ENCODE results near the gene PODNL1. TPM values are rescaled to one million over a fixed set of nuclear protein-coding genes. Genes with fewer than 3 reads are reported as not detected.

The PODNL1 gene
- total RNA-seq, 6 donors from 2014 or later: 1.5 to 4.3 (median 2.5) TPM

- ATAC-seq (ENCODE audit: low FRiP score in 2 of 2) (peak in 1 of 2 donors; percentile 24), DNase-seq (peak in 1 of 2 donors; percentile 92)
- TF ChIP-seq EP300 (IDR thresholded peaks at IDR 0.05) (no peak), POLR2A (IDR thresholded peaks at IDR 0.05) (peak in 1 of 4 donors; percentile 26), CTCF (IDR thresholded peaks at IDR 0.05) (no peak), POLR2AphosphoS5 (IDR thresholded peaks at IDR 0.05) (peak in 1 of 2 donors; percentile 3)
- Histone ChIP-seq H3K27ac (peak overlapping the region; percentile 84 to 97 (median 92)), H3K9me3 (no peaks in the 10 kb centered on the region), H3K4me1 (peaks cover 31 to 40% (median 36%) of the 10 kb centered on the region in 4 donors), H3K4me3 (no peak overlapping the region), H3K36me3 (peaks cover 0 to 28% (median 9%) of the 10 kb centered on the region in 4 donors), H3K27me3 (no peaks in the 10 kb centered on the region)
- WGBS, 2 donors: 61 to 73% methylated on average over 23 to 25 of the region's 25 CpGs
These were observed 46.9 kb upstream of the PODNL1 start for GRCh38 chr19:13984875-13985741.

GRCh38 chr19:13984186-13984585 is 46.0 kb upstream of the PODNL1 start:
- H3K4me1 ChIP-seq: peaks cover 38 to 49% (median 42%) of the 10 kb centered on the region in 4 donors
- WGBS, 2 donors: 85 to 91% methylated on average over 6 to 14 of the region's 15 CpGs
- TF ChIP-seq EP300 (IDR thresholded peaks at IDR 0.05) (no peak), POLR2AphosphoS5 (IDR thresholded peaks at IDR 0.05) (no peak), CTCF (IDR thresholded peaks at IDR 0.05) (no peak), POLR2A (IDR thresholded peaks at IDR 0.05) (no peak)
- H3K36me3 ChIP-seq: peaks cover 0 to 26% (median 9%) of the 10 kb centered on the region in 4 donors
- no peak for ATAC-seq (ENCODE audit: low FRiP score in 2 of 2)
- H3K4me3 ChIP-seq: no peak overlapping the region
- no peaks in the 10 kb centered on the region for H3K9me3 ChIP-seq
- peak overlapping the region in 1 of 4 donors; percentile 93 for H3K27ac ChIP-seq
- peak in 1 of 2 donors; percentile 67 for DNase-seq
- no peaks in the 10 kb centered on the region for H3K27me3 ChIP-seq

- ATAC-seq (ENCODE audit: low FRiP score in 2 of 2) (no peak), DNase-seq (peak in 1 of 2 donors; percentile 81)
- Histone ChIP-seq H3K4me1 (peaks cover 37 to 55% (median 46%) of the 10 kb centered on the region in 4 donors), H3K4me3 (no peak overlapping the region), H3K27me3 (no peaks in the 10 kb centered on the region), H3K9me3 (no peaks in the 10 kb centered on the region), H3K36me3 (peaks cover 0 to 23% (median 9%) of the 10 kb centered on the region in 4 donors), H3K27ac (peak overlapping the region in 1 of 4 donors; percentile 15)
- WGBS, 2 donors: 88% methylated on average over 13 of the region's 21 CpGs; no CpG with 5 or more reads in 1 of the 2 donors
- TF ChIP-seq EP300 (IDR thresholded peaks at IDR 0.05): no peak
These were observed 45.1 kb upstream of the PODNL1 start for GRCh38 chr19:13983213-13983889.

GRCh38 chr19:13982773-13983172 is 44.6 kb upstream of the PODNL1 start:
- Histone ChIP-seq H3K4me3 (no peak overlapping the region), H3K4me1 (peaks cover 39 to 55% (median 47%) of the 10 kb centered on the region in 4 donors), H3K36me3 (peaks cover 0 to 23% (median 9%) of the 10 kb centered on the region in 4 donors), H3K27ac (no peak overlapping the region), H3K9me3 (no peaks in the 10 kb centered on the region), H3K27me3 (no peaks in the 10 kb centered on the region)
- no peak for ATAC-seq (ENCODE audit: low FRiP score in 2 of 2)
- DNase-seq: no peak
- 94 to 100% methylated on average over 1 to 9 of the region's 9 CpGs for WGBS, 2 donors
- TF ChIP-seq POLR2A (IDR thresholded peaks at IDR 0.05) (no peak), POLR2AphosphoS5 (IDR thresholded peaks at IDR 0.05) (no peak), EP300 (IDR thresholded peaks at IDR 0.05) (no peak), CTCF (IDR thresholded peaks at IDR 0.05) (no peak)

GRCh38 chr19:13981988-13982501 is 43.8 kb upstream of the PODNL1 start:
- 90 to 99% methylated on average over 10 to 14 of the region's 17 CpGs for WGBS, 2 donors

More at GRCh38 chr19:13981988-13982501, 43.8 kb upstream of the PODNL1 start:
- H3K4me3 ChIP-seq: no peak overlapping the region
- H3K27me3 ChIP-seq: no peaks in the 10 kb centered on the region
- TF ChIP-seq POLR2AphosphoS5 (IDR thresholded peaks at IDR 0.05): no peak
- no peak for TF ChIP-seq POLR2A (IDR thresholded peaks at IDR 0.05)
- TF ChIP-seq EP300 (IDR thresholded peaks at IDR 0.05): no peak
- TF ChIP-seq CTCF (IDR thresholded peaks at IDR 0.05): no peak
- H3K9me3 ChIP-seq: no peaks in the 10 kb centered on the region
- H3K36me3 ChIP-seq: peaks cover 0 to 23% (median 9%) of the 10 kb centered on the region in 4 donors
- DNase-seq: peak in 1 of 2 donors; percentile 64
- no peak for ATAC-seq (ENCODE audit: low FRiP score in 2 of 2)
- H3K27ac ChIP-seq: no peak overlapping the region
- peaks cover 32 to 47% (median 40%) of the 10 kb centered on the region in 4 donors for H3K4me1 ChIP-seq

All from upper lobe of left lung (tissue), 6 donors.